ENCODE data around the gene BLTP3B.
A peak's percentile ranks its signal among the peaks of the same experiment; 100 is the strongest.
"Not testable (repeated sequence)": the region's sequence is repeated elsewhere in the genome, so short reads cannot be mapped to it uniquely, and the experiment has no call there.

Gene BLTP3B, protein sequence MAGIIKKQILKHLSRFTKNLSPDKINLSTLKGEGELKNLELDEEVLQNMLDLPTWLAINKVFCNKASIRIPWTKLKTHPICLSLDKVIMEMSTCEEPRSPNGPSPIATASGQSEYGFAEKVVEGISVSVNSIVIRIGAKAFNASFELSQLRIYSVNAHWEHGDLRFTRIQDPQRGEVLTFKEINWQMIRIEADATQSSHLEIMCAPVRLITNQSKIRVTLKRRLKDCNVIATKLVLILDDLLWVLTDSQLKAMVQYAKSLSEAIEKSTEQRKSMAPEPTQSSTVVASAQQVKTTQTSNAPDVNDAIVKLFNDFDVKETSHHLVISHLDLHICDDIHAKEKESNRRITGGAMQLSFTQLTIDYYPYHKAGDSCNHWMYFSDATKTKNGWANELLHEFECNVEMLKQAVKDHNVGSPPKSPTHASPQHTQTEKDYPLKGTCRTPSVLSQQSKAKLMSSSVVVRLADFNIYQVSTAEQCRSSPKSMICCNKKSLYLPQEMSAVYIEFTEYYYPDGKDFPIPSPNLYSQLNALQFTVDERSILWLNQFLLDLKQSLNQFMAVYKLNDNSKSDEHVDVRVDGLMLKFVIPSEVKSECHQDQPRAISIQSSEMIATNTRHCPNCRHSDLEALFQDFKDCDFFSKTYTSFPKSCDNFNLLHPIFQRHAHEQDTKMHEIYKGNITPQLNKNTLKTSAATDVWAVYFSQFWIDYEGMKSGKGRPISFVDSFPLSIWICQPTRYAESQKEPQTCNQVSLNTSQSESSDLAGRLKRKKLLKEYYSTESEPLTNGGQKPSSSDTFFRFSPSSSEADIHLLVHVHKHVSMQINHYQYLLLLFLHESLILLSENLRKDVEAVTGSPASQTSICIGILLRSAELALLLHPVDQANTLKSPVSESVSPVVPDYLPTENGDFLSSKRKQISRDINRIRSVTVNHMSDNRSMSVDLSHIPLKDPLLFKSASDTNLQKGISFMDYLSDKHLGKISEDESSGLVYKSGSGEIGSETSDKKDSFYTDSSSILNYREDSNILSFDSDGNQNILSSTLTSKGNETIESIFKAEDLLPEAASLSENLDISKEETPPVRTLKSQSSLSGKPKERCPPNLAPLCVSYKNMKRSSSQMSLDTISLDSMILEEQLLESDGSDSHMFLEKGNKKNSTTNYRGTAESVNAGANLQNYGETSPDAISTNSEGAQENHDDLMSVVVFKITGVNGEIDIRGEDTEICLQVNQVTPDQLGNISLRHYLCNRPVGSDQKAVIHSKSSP (N-terminal part only)

DNA sequence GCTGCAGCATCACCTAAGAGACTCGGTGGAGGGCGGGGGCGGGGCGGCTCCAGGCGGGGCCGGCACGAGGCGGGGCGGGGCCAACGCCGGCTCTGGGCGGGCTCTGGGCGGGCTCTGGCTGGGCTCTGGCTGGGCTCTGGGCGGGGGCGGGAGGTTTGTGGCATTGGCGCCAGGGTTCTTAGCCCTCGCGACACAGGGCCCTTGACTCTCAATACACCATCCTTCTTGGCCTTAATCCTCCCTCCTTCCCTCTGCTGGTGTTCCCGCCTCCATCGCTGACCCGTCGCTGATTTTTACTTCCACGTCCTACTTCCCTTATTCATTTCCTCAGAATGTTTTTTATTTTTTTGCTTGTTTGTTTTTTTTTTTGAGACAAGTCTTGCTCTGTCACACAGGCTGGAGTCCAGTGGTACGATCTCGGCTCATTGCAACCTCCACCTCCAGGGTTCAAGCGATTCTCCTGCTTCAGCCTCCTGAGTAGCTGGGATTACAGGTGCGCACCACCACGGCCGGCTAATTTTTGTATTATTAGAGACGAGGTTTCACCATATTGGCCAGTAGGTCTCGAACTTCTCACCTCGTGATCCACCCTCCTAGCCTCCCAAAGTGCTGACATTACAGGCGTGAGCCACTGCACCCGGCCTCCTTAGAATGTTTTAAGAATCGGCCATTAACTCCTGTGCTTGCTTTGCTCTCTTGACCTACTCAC, at the start of gene BLTP3B:
Gene BLTP3B (minus strand): TSS at position 24 of the 709 bp plus-strand sequence. CDS start 239 bp downstream, outside the sequence.
- DNase-seq (ENCODE audit: low spot score) (peak; percentile 84), FAIRE-seq (no peak)

GRCh38 chr12:100189636-100190394, 47.1 kb upstream of the BLTP3B start:
- no peak for FAIRE-seq
- no peak for DNase-seq (ENCODE audit: low spot score)

GRCh38 chr12:100188888-100189635, 46.4 kb upstream of the BLTP3B start:
- not testable (repeated sequence) for FAIRE-seq; DNase-seq (ENCODE audit: low spot score)

DNA sequence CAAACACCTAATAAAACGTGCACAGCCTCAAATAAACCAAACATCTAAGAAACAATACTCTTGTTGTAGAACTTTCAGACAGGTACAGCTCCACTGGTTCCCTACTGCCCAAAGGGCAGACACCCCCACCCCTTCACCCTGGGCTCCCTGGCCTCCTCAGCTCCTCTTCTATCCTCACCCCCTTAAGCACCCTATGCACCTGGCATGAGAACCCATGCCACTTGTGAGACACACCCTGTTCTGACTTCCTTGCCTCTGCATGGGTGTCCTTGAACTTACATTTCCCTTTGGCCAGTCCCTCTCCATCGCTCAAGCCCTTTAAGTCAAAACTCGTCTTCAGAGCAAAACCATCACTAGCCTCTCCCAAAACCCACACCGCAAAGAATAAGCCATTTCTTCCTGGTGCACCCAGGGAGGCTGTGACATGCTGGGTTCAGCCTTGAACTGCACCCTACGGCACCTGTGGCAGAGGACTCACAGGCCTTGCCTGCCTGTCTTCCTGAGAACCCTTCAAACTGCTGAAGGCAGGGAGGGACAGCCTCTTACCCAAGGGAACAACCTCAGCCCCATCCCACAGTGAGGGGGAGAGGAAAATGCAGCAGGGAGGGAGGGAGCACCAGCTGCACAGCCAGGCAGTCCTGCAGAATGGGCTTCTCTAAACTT, 45.3 kb upstream of the BLTP3B start:
- DNase-seq (ENCODE audit: low spot score) (no peak), FAIRE-seq (no peak)

DNA sequence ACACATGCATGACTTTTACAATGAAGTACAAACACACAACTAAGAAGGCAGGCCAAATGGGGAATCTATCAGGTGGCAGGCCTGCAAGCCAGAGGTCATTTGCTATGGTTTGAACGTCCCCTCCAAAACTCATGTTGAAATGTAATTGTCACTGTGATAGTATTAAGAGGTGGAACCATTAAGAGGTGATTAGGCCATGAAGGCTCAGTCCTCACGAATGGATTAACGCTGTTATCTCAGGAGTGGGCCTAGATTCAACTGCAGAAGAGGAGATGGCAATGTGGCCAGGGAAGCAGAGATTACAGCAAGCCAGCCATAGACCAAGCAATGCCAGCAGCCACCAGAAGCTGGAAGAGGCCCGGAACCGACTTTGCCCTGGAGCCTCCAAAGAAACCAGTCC, 44.4 kb upstream of the BLTP3B start:
- no peak for FAIRE-seq
- no peak for DNase-seq (ENCODE audit: low spot score)

- no peak for FAIRE-seq
- DNase-seq (ENCODE audit: low spot score), result no peak
Observed at GRCh38 chr12:100186071-100186470, 43.4 kb upstream of the BLTP3B start.

GRCh38 chr12:100185361-100185894, 42.8 kb upstream of the BLTP3B start:
- no peak for DNase-seq (ENCODE audit: low spot score)
- no peak for FAIRE-seq

DNA sequence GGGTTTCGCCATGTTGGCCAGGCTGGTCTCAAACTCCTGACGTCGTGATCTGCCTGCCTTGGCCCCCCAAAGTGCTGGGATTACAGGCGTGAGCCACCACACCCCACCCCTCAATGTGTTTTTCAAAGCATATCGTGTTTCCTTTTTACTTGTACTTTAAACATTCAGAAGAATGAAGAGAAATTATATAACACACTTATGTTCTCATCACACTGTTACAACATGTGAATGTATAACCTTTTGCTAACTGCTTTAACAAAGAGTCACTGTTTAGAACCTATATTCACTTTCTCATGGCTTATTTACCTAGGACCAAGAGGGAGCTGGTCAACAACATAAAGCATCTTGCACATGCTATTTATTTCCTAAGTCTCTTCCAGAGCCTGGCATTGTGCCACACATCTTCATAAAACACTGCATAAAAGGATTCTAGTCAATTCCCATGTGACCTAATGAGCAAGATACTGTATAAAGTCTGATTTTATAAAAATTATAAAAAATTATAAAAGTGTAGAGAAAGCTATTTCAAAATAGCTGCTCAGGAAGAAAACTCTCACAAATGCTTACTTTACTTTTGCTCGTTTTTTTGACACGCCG, 42.0 kb upstream of the BLTP3B start:
- DNase-seq (ENCODE audit: low spot score), result no peak
- no peak for FAIRE-seq

- DNase-seq (ENCODE audit: low spot score), result no peak
- FAIRE-seq, result no peak
Observed at GRCh38 chr12:100179252-100179651, 36.6 kb upstream of the BLTP3B start.

GRCh38 chr12:100176493-100176892, 33.8 kb upstream of the BLTP3B start:
- DNase-seq (ENCODE audit: low spot score); FAIRE-seq: not testable (repeated sequence)

DNA sequence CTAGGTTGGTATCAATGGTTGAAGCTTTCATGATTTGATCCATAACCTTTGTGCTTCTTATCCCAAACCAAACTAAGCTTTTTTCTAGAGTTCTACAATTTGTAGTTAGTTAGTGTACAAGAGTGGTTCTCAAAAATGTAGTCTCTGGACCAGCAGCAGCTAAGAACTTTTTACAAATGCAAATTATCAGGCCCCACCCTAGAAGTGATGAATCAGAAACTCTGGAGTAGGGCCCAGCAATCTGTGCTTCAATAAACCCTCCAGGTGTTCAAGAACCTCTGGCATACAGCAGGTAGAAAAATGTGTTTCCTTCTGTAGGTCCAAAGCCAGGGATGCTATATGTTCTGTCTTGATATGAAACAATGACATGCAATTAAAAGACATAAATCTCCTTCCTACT, 31.8 kb upstream of the BLTP3B start:
- FAIRE-seq (no peak), DNase-seq (ENCODE audit: low spot score) (no peak)

DNA sequence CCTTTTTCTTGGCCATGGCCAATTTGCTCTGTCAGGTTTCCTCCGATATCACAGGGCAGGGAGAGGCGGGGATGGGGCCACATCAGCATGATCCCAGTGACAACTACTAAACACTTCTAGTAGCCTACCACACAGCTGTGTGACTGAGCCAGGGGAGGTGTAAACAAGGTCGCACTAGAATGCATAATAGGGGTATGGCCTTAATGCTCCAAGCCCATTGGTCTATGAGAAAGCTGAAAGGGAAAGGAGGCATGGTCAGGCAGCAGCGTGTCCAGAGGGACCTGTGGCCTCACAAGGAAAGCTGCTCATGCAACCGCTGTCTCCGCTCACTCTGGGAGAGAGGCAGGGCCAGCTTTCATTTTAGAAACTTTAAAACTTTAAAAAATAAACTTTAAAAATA, 30.4 kb upstream of the BLTP3B start:
- FAIRE-seq (no peak), DNase-seq (ENCODE audit: low spot score) (no peak)

DNA sequence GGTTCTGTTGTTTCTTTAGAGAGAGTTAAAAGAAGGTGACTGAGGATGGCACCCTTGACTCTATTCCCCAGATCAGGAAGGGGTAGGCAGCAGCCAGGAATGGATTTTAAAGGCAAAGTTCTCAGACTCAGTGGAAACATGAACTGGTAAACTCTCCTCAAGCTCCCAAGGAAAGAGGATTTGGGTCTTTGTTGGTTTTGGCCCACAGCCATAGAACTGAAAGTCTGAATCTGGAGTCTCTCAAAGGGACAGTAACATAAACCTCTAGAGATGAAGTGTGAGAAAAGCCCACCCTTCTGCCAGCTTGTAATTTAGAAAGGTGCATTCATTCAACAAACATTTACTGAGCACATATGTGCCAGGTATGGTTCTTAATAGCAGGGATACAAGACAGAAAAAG, 28.6 kb upstream of the BLTP3B start:
- DNase-seq (ENCODE audit: low spot score), result no peak

DNA sequence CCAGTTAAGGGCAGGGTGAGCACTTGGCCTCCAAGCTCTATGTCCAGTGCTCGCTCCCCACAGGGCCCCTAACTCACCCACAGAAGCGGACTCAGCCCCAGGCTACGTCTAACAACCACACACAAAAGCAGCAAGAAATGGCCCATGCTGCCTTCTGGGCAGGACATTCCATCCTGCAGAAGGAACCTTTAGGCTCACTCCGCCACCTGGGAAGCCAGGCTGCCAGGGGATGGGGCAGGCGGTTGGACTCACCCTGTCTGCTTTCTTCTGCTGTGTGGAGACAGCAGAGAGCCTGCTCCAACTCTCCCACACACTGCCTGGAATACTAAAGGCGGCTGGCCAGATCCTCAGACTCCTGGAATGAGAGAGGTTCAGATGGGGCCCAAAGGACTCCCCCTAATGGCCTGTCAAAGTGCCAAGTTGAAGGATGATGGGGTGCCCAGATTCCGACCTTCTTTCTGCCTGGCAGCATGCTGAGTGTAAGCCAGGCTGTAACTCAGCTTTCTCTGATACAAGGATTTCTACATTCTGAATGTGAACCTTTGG, 27.7 kb upstream of the BLTP3B start:
- FAIRE-seq, result no peak

More for the DNA sequence above, 28.6 kb upstream of the BLTP3B start:
- FAIRE-seq, result no peak

DNA sequence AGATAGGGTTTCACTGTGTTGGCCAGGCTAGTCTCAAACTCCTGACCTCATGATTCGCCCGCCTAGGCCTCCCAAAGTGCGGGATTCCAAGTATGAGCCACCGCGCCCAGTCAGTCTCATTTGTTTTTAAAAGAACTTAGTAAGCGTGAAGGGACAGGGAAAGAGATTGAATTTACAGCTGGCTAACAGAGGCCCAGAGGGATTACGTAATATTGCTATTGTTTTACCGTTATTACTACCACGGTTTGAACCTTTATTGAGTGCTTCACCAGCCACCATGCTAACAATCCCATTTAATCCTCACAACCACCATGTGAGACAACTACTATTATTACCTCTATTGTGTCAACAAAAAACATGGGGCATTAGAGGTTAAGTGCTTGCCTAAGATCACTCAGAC, 26.7 kb upstream of the BLTP3B start:
- FAIRE-seq (no peak), DNase-seq (ENCODE audit: low spot score) (no peak)

More for the DNA sequence above, 27.7 kb upstream of the BLTP3B start:
- DNase-seq (ENCODE audit: low spot score), result no peak

- DNase-seq (ENCODE audit: low spot score), result no peak
- no peak for FAIRE-seq
Observed at GRCh38 chr12:100168562-100168961, 25.9 kb upstream of the BLTP3B start.

DNA sequence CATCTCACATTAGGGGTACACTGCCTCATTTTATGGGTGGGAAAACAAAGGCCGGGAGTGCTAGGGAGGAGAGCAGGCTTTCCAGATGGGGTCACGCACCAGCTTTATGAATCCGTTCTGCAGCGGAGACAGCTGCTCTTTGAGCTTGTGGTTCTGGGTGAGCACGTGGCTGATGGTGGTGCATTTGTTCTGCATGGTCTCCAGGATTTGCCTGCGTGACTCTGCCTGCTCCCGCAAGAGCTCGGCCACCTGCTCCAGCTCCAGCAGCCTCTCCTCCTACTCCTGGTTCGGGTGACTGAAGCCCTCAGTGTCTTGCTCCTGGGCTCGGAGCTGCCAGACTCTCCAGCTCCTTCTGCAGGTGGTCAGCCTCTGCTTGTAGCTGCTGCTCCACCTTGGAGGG, 23.6 kb upstream of the BLTP3B start:
- DNase-seq (ENCODE audit: low spot score) (no peak), FAIRE-seq (no peak)

DNA sequence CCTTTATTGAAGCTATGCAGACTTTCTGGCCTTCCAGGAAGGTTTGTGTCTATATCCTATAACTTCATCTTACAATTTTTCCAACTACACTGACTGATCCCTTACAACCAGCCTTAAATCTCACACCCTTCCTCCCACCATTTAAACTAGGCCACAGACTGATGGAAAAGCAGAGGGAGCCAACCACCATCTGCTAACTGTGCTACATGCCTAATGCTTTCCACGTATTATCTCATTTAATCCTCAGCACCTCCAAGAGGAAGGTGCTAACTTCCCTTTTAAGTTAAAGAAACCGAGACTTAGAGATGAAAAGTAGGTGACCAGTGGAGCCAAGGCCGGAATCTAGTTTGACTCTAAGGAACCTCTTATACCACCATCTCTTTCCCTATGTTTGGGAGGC, 22.7 kb upstream of the BLTP3B start:
- no peak for FAIRE-seq

More for the DNA sequence above, 22.7 kb upstream of the BLTP3B start:
- no peak for DNase-seq (ENCODE audit: low spot score)
